Superior temporal gyrus (tissue), 1 donor: ENCODE results near the gene HYCC2.
A peak's percentile ranks its signal among the peaks of the same experiment; 100 is the strongest.
"Not testable (repeated sequence)": the region's sequence is repeated elsewhere in the genome, so short reads cannot be mapped to it uniquely, and the experiment has no call there.

Source experiments
- DNase-seq: peaks from one replicate; pipeline ENCODE4 v3.0.0-alpha.2; 2016; ENCODE audit errors: extremely low spot score

Gene HYCC2

GRCh38 chr2:201071479-201072200, at the start of gene HYCC2, which contains the start of gene NDUFB3:
Gene HYCC2 (minus strand): TSS chr2:201071671. CDS start chr2:201024009, 47,662 bp downstream.
Gene NDUFB3 (plus strand): TSS chr2:201072001. CDS start chr2:201078883, 6,882 bp downstream.
- DNase-seq: peak; percentile 98

GRCh38 chr2:201118961-201119854, 47.7 kb upstream of the HYCC2 start:
- DNase-seq: no peak

- DNase-seq: peak; percentile 81
Measured at GRCh38 chr2:201118121-201118960, 46.9 kb upstream of the HYCC2 start.

GRCh38 chr2:201117735-201118094, 46.2 kb upstream of the HYCC2 start:
- DNase-seq: not testable (repeated sequence)

- DNase-seq: peak; percentile 71
Measured at GRCh38 chr2:201116959-201117734, 45.7 kb upstream of the HYCC2 start.

GRCh38 chr2:201116115-201116958, 44.9 kb upstream of the HYCC2 start, which contains the start of gene CFLAR:
Gene CFLAR (plus strand): TSS chr2:201116164. CDS start chr2:201129866, 13,702 bp downstream.
- DNase-seq: peak; percentile 73

- DNase-seq: no peak
Measured at GRCh38 chr2:201114846-201115245, 43.4 kb upstream of the HYCC2 start.

GRCh38 chr2:201114350-201114749, 42.9 kb upstream of the HYCC2 start:
- DNase-seq: no peak

GRCh38 chr2:201111096-201111495, 39.6 kb upstream of the HYCC2 start:
- DNase-seq: no peak

- no peak for DNase-seq
Measured at GRCh38 chr2:201110615-201111014, 39.1 kb upstream of the HYCC2 start.

GRCh38 chr2:201109186-201109585, 37.7 kb upstream of the HYCC2 start:
- no peak for DNase-seq

GRCh38 chr2:201108341-201108740, 36.9 kb upstream of the HYCC2 start:
- no peak for DNase-seq

- DNase-seq: no peak
Measured at GRCh38 chr2:201107624-201108023, 36.2 kb upstream of the HYCC2 start.

GRCh38 chr2:201105759-201106158, 34.3 kb upstream of the HYCC2 start:
- no peak for DNase-seq

GRCh38 chr2:201100497-201100896, 29.0 kb upstream of the HYCC2 start:
- DNase-seq: no peak

- no peak for DNase-seq
Measured at GRCh38 chr2:201093573-201093972, 22.1 kb upstream of the HYCC2 start.

GRCh38 chr2:201090574-201090973, 19.1 kb upstream of the HYCC2 start:
- no peak for DNase-seq

GRCh38 chr2:201084863-201085262, 13.4 kb upstream of the HYCC2 start:
- no peak for DNase-seq

- DNase-seq: no peak
Measured at GRCh38 chr2:201074996-201075395, 3.5 kb upstream of the HYCC2 start.

- DNase-seq: no peak
Measured at GRCh38 chr2:201073071-201073470, 1.6 kb upstream of the HYCC2 start.
